Suprapubic skin (tissue), 4 donors: ENCODE results near the gene ALDH3B2. TPM values are rescaled to one million over a fixed set of nuclear protein-coding genes. Genes with fewer than 3 reads are reported as not detected.

ENCODE experiments used
- DNase-seq, 2 donors: peaks; one replicate each; pipeline ENCODE4 v3.0.0-alpha.2; 2019; ENCODE audit warnings: low spot score in 2 of 2
- H3K27ac ChIP-seq: fragments of 200-600 bp; sonication (generic); one replicate; pipeline ENCODE4 v1.5.1; 2019
- H3K27me3 ChIP-seq: fragments of 200-600 bp; sonication (generic); one replicate; pipeline ENCODE4 v1.5.1; 2019
- H3K36me3 ChIP-seq: fragments of 200-600 bp; sonication (generic); one replicate; pipeline ENCODE4 v1.5.1; 2019
- H3K4me1 ChIP-seq: fragments of 200-600 bp; sonication (generic); one replicate; pipeline ENCODE4 v1.5.1; 2019
- H3K4me3 ChIP-seq: fragments of 200-600 bp; sonication (generic); one replicate; pipeline ENCODE4 v1.5.1; 2019; ENCODE audit warnings: mild to moderate bottlenecking
- H3K9me3 ChIP-seq: fragments of 200-600 bp; sonication (generic); one replicate; pipeline ENCODE4 v1.5.1; 2019
- EP300 ChIP-seq: sonication (generic); formaldehyde crosslinking; IDR thresholded peaks from one replicate; pipeline ENCODE4 v1.6.1; 2017; ENCODE audit warnings: antibody characterized with exemption
- POLR2A ChIP-seq, 2 donors: fragments of 450-650 bp; IDR thresholded peaks; one replicate each; pipeline ENCODE4 v1.6.1; 2017; ENCODE audit warnings: antibody characterized with exemption in 2 of 2, mild to moderate bottlenecking in 2 of 2, moderate library complexity in 2 of 2
- POLR2AphosphoS5 ChIP-seq, 3 donors: sonication (generic); formaldehyde crosslinking; IDR thresholded peaks; one replicate each; pipeline ENCODE4 v1.6.1; 2017; ENCODE audit warnings: antibody characterized with exemption in 3 of 3
- WGBS: methylation state at CpG from one replicate; pipeline ENCODE4 v1.1.5; 2018; 5-methylcytosine and 5-hydroxymethylcytosine counted together
- total RNA-seq, 4 donors: library from RNA; depleted of rRNA; stranded (reverse); fragments of >200 nt; gene quantifications; one replicate each; pipeline ENCODE4 v1.1.0, GENCODE V29; 2016
- TF ChIP-seq, protein P1 (sequence below), 2 donors: fragments of 200-600 bp in 1 of 2; fragments of 450-650 bp in 1 of 2; sonication (generic) in 1 of 2; IDR thresholded peaks; one replicate each; pipeline ENCODE4 v1.5.1; 2016 to 2019; ENCODE audit warnings: antibody characterized with exemption in 2 of 2, mild to moderate bottlenecking in 1 of 2, moderate library complexity in 1 of 2

Gene ALDH3B2
- total RNA-seq, 4 donors from 2014 or later, result 90.0 to 176 (median 105) TPM

DNA sequence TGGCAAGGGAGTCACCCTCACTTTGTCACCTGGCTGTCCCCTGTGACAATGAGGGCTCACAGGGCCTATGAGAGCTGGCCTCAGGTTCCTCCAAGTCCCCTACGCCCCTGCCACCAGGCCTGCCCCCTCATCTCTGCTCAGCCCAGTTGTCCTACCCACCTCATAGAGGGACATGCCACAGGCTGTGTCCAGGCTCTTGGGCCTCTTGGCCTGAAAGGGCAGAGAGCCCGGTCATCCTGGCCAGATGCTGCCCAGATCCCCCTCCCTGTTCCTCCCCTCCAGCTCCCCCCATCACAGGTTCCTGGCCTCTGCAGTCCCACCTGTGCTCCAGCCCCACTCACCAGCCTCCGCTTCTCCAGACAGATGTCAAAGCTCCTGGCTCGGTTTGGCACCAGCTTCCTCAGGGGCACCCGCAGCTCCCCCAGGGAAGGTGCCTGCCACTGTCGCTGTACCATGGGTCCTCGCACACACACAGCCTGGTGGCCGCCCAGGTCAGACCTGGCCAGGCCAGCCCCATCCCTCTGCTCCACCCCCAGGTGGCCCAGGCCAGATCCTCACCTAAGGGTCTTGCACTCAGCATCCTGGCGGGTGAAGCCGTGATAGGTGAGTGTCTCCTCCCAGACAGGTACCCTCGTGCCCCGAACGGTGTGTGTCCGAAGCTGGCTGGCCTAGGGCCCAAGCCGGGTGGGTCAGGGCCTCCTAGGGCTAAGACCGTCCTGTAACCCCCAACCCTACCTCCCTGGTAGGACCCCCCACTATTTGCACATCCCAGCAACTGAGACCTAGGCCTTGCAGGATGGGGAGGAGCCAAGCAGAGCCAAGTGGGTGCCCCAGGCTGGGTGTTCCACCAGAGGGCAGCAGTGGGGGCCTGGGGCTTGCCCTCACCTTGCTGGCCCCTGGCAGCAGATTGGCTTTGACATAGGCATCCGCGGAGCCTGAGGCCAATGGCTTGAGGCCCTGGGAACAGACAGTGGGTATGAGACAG lies 59.4 kb downstream of the ALDH3B2 start:
- Histone ChIP-seq H3K4me1 (peaks cover 28% of the 10 kb centered on the region), H3K36me3 (peaks cover 33% of the 10 kb centered on the region), H3K27me3 (peaks cover 17% of the 10 kb centered on the region), H3K27ac (no peak overlapping the region), H3K4me3 (peak overlapping the region; percentile 43), H3K9me3 (no peaks in the 10 kb centered on the region)
- WGBS, result 79% methylated on average over 9 of the region's 18 CpGs
- no peak for DNase-seq
- TF ChIP-seq, protein P1, sequence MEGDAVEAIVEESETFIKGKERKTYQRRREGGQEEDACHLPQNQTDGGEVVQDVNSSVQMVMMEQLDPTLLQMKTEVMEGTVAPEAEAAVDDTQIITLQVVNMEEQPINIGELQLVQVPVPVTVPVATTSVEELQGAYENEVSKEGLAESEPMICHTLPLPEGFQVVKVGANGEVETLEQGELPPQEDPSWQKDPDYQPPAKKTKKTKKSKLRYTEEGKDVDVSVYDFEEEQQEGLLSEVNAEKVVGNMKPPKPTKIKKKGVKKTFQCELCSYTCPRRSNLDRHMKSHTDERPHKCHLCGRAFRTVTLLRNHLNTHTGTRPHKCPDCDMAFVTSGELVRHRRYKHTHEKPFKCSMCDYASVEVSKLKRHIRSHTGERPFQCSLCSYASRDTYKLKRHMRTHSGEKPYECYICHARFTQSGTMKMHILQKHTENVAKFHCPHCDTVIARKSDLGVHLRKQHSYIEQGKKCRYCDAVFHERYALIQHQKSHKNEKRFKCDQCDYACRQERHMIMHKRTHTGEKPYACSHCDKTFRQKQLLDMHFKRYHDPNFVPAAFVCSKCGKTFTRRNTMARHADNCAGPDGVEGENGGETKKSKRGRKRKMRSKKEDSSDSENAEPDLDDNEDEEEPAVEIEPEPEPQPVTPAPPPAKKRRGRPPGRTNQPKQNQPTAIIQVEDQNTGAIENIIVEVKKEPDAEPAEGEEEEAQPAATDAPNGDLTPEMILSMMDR (IDR thresholded peaks at IDR 0.05), result peak in 1 of 2 donors; percentile 44
- TF ChIP-seq POLR2A (IDR thresholded peaks at IDR 0.05), result no peak

DNA sequence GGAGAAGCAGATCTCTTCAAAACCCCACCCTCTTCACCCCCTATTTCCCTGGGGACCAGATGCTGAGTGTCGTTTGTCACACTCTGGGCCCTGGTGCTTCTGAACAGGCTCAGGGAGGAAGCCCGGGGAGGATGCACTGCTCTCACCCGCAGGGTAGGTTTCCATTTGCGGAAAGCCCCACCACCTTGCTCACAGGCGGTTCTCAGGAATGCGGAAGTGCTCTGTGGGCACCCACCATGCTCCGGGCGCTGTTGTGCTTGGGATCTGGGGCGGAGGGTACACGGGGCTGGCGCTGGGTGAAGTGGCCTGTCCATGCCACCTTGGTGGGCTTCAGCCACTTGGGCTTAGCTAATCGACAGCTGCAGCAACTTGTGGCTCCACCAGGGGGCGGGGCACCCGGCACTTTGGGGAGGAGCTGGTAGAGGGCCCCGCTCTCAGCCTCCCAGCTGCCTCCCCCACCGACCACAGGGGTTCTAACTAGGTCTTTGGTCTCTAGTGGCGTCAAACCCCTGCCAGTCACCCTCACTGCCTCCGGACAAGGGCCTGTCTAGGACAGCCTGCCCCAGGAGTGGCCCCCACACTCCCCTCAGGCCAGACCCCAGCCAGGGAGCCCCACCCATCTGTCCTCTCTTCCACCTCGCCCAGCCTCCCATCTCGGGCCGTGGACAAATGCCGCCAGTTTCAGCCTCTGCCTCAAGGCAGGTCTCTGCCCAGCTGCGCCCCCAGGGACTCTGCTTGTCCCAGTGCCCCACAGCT lies 60.3 kb downstream of the ALDH3B2 start:
- 6% methylated on average over 4 of the region's 23 CpGs for WGBS
- peak overlapping the region; percentile 43 for H3K4me3 ChIP-seq
- peaks cover 17% of the 10 kb centered on the region for H3K27me3 ChIP-seq
- H3K27ac ChIP-seq, result peak overlapping the region; percentile 60
- no peaks in the 10 kb centered on the region for H3K9me3 ChIP-seq
- TF ChIP-seq EP300, result no peak
- TF ChIP-seq POLR2A (IDR thresholded peaks at IDR 0.05), result peak in 1 of 2 donors; percentile 11
- peak in 1 of 3 donors; percentile 9 for TF ChIP-seq POLR2AphosphoS5 (IDR thresholded peaks at IDR 0.05)
- TF ChIP-seq, protein P1 (IDR thresholded peaks at IDR 0.05), result peak; percentile 13 to 73
- H3K4me1 ChIP-seq, result peaks cover 28% of the 10 kb centered on the region
- H3K36me3 ChIP-seq, result peaks cover 40% of the 10 kb centered on the region
- DNase-seq, result peak; percentile 83 to 85

DNA sequence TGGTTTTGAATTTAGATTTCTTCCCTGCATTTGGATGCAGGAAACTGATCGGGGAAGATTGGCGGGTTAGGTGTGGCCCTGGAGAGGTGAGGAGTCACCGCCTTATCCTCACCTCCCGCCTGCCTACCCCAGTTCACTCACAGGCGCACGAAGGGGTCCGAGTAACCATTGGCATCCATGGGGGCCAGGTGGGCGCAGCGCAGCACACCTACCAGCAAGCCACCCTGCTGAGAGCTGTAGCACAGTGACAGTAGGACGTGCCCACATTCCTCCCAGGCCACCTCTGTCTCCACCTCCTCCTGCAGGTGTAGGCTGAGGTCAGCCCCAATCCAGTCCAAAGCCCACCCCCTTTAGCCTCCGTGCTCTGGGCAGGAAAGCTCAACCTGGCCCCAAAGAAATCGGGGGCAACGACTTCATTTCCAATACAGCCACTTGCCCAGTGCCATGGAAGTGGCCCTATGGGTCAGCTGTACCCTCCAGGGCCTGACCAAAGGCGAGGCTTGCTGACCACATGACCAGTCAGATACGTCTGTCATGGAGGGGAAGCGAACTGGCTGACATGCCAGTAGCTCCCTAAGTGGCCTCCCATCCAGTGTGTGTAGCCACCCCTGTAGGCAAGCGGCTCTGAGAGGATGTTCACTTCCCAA lies 61.0 kb downstream of the ALDH3B2 start:
- peaks cover 32% of the 10 kb centered on the region for H3K4me1 ChIP-seq
- H3K36me3 ChIP-seq, result peaks cover 47% of the 10 kb centered on the region
- no peak for TF ChIP-seq EP300
- TF ChIP-seq, protein P1 (IDR thresholded peaks at IDR 0.05), result no peak
- TF ChIP-seq POLR2AphosphoS5 (IDR thresholded peaks at IDR 0.05), result no peak
- TF ChIP-seq POLR2A (IDR thresholded peaks at IDR 0.05), result no peak
- peaks cover 17% of the 10 kb centered on the region for H3K27me3 ChIP-seq
- no peak for DNase-seq
- H3K4me3 ChIP-seq, result peak overlapping the region; percentile 43
- peak overlapping the region; percentile 60 for H3K27ac ChIP-seq
- 85% methylated on average over 6 of the region's 17 CpGs for WGBS
- H3K9me3 ChIP-seq, result no peaks in the 10 kb centered on the region

- peaks cover 17% of the 10 kb centered on the region for H3K27me3 ChIP-seq
- H3K4me3 ChIP-seq, result no peak overlapping the region
- TF ChIP-seq, protein P1 (IDR thresholded peaks at IDR 0.05), result no peak
- TF ChIP-seq POLR2A (IDR thresholded peaks at IDR 0.05) (no peak), EP300 (no peak), POLR2AphosphoS5 (IDR thresholded peaks at IDR 0.05) (no peak)
- H3K36me3 ChIP-seq, result peaks cover 51% of the 10 kb centered on the region
- WGBS, result 68% methylated on average over 10 of the region's 13 CpGs
- H3K4me1 ChIP-seq, result peaks cover 39% of the 10 kb centered on the region
- no peaks in the 10 kb centered on the region for H3K9me3 ChIP-seq
- no peak for DNase-seq
- H3K27ac ChIP-seq, result no peak overlapping the region
These were observed 61.7 kb downstream of the ALDH3B2 start for GRCh38 chr11:67612751-67613150.

Other genes with a start within 250 kb of the ALDH3B2 start
- gene RPS6KB2, start 246.1 kb downstream of the ALDH3B2 start, total RNA-seq, result 100 to 1,000 TPM; 147 to 193 (median 158) TPM
- gene PTPRCAP, start 236.9 kb downstream of the ALDH3B2 start, total RNA-seq, result 1 to 10 TPM in 2 of 4 donors, under 1 TPM in 2; 0.59 to 4.3 (median 2.0) TPM
- gene CORO1B, start 231.1 kb downstream of the ALDH3B2 start, total RNA-seq, result 10 to 100 TPM; 46.7 to 64.2 (median 47.1) TPM
- under 1 TPM in 1 of 4 donors, not detected in 3; 0.34 TPM for gene GPR152, start 221.9 kb downstream of the ALDH3B2 start, total RNA-seq
- 1 to 10 TPM in 1 of 4 donors, under 1 TPM in 2, not detected in 1; 0.38 to 2.5 (median 0.72) TPM for gene CABP4, start 219.3 kb downstream of the ALDH3B2 start, total RNA-seq
- 100 to 1,000 TPM; 131 to 376 (median 207) TPM for gene TMEM134, start 205.4 kb downstream of the ALDH3B2 start, total RNA-seq
- gene AIP, start 191.6 kb downstream of the ALDH3B2 start, total RNA-seq, result 10 to 100 TPM; 30.5 to 58.4 (median 42.2) TPM
- gene PITPNM1, start 169.3 kb downstream of the ALDH3B2 start, total RNA-seq, result 10 to 100 TPM; 12.4 to 25.7 (median 19.7) TPM
- gene CDK2AP2, start 166.5 kb downstream of the ALDH3B2 start, total RNA-seq, result 10 to 100 TPM; 16.7 to 44.6 (median 30.9) TPM
- not detected for gene CABP2, start 151.2 kb downstream of the ALDH3B2 start, total RNA-seq
- gene GSTP1, start 90.8 kb downstream of the ALDH3B2 start, total RNA-seq, result 1,000 to 10,000 TPM in 3 of 4 donors, 100 to 1,000 TPM in 1; 564 to 1,559 (median 1,256) TPM
- gene NDUFV1, start 67.7 kb downstream of the ALDH3B2 start, total RNA-seq, result 100 to 1,000 TPM; 200 to 361 (median 275) TPM
- 10 to 100 TPM; 33.9 to 48.8 (median 46.3) TPM for gene NUDT8, start 44.7 kb downstream of the ALDH3B2 start, total RNA-seq
- gene TBX10, start 34.9 kb downstream of the ALDH3B2 start, total RNA-seq, result not detected
- gene ACY3, start 23.9 kb downstream of the ALDH3B2 start, total RNA-seq, result not detected